Measurements from ENCODE around the gene RAPGEF3.

Gene RAPGEF3

GRCh38 chr12:47770086-47770726, 11.5 kb upstream of the RAPGEF3 start:
- no peak overlapping the region for H3K4me3 ChIP-seq (ENCODE audit: low read length)
- no peak for TF ChIP-seq CTCF (conservative IDR thresholded peaks at IDR 0.05; ENCODE audit: low read length)
- peak; percentile 68 for DNase-seq (ENCODE audit: low read depth)

GRCh38 chr12:47769234-47770085, 10.8 kb upstream of the RAPGEF3 start:
- no peak for TF ChIP-seq CTCF (conservative IDR thresholded peaks at IDR 0.05; ENCODE audit: low read length)
- no peak overlapping the region for H3K4me3 ChIP-seq (ENCODE audit: low read length)
- DNase-seq (ENCODE audit: low read depth): no peak

GRCh38 chr12:47768323-47768811, 9.7 kb upstream of the RAPGEF3 start:
- peak; percentile 51 for DNase-seq (ENCODE audit: low read depth)
- TF ChIP-seq CTCF (conservative IDR thresholded peaks at IDR 0.05; ENCODE audit: low read length): no peak
- no peak overlapping the region for H3K4me3 ChIP-seq (ENCODE audit: low read length)

- DNase-seq (ENCODE audit: low read depth): peak; percentile 43
- no peak overlapping the region for H3K4me3 ChIP-seq (ENCODE audit: low read length)
- TF ChIP-seq CTCF (conservative IDR thresholded peaks at IDR 0.05; ENCODE audit: low read length): peak; percentile 60
These were observed 8.6 kb upstream of the RAPGEF3 start for GRCh38 chr12:47767216-47767724.

- no peak for TF ChIP-seq CTCF (conservative IDR thresholded peaks at IDR 0.05; ENCODE audit: low read length)
- DNase-seq (ENCODE audit: low read depth): no peak
- H3K4me3 ChIP-seq (ENCODE audit: low read length): no peak overlapping the region
These were observed 8.0 kb upstream of the RAPGEF3 start for GRCh38 chr12:47766502-47767215.

- no peak for TF ChIP-seq CTCF (conservative IDR thresholded peaks at IDR 0.05; ENCODE audit: low read length)
- no peak overlapping the region for H3K4me3 ChIP-seq (ENCODE audit: low read length)
- no peak for DNase-seq (ENCODE audit: low read depth)
These were observed 5.0 kb upstream of the RAPGEF3 start for GRCh38 chr12:47763481-47764346.
